GM12801 (cell line): Measurements from ENCODE around the gene CCL27.

Experiments used
- TF ChIP-seq, protein P1 (sequence below): IDR thresholded peaks from one replicate; pipeline ENCODE4 v1.5.1; 2011; ENCODE audit warnings: control low read depth; ENCODE audit not compliant: insufficient read length; ENCODE audit errors: extremely low read depth

The CCL27 gene

DNA sequence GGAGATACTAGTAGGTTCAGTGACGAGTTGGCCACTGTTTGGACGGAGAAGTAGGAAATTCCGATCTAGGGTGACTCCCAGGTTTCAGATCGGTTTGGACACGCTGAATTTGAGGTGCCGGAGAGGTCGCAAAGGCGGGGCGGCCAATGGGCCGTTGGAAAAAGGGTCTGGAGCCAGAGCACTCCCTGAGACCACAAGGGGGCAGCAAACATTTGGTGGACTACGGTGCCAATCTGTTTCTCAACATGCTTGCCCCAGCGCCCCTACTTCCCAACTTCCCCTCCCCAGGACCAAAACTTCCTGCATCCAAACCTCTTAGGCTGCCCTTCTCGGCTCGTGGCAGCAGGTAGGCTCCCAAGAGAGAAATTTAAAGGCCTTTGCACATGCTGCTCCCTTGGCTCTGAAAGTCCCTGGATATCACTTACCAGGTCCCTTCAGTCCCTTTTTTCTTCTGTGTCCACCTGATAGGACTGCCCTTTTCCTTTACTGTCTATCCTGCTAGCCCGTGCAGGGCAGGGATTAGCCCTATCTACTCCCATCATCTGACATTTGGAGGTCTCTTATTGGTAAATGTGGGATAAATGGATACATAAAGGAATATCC, 49.6 kb downstream of the CCL27 start:
- TF ChIP-seq, protein P1, sequence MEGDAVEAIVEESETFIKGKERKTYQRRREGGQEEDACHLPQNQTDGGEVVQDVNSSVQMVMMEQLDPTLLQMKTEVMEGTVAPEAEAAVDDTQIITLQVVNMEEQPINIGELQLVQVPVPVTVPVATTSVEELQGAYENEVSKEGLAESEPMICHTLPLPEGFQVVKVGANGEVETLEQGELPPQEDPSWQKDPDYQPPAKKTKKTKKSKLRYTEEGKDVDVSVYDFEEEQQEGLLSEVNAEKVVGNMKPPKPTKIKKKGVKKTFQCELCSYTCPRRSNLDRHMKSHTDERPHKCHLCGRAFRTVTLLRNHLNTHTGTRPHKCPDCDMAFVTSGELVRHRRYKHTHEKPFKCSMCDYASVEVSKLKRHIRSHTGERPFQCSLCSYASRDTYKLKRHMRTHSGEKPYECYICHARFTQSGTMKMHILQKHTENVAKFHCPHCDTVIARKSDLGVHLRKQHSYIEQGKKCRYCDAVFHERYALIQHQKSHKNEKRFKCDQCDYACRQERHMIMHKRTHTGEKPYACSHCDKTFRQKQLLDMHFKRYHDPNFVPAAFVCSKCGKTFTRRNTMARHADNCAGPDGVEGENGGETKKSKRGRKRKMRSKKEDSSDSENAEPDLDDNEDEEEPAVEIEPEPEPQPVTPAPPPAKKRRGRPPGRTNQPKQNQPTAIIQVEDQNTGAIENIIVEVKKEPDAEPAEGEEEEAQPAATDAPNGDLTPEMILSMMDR, result no peak
